NCI-H2227 treated with DMSO at 0.1 percent for 48 hours (cell line): ENCODE results near the gene ZNF728.
A peak's percentile ranks its signal among the peaks of the same experiment; 100 is the strongest.
"Not testable (repeated sequence)": the region's sequence is repeated elsewhere in the genome, so short reads cannot be mapped to it uniquely, and the experiment has no call there.

ENCODE experiments used
- DNase-seq: peaks from one replicate; lab custom pipeline; 2025; lab: John Stamatoyannopoulos, UW

Gene ZNF728

GRCh38 chr19:23002690-23003422 is at the start of gene ZNF728:
ZNF728 (minus strand) TSS chr19:23003176; CDS start chr19:23003030, 146 bp downstream.
- DNase-seq = peak; percentile 26

GRCh38 chr19:23052349-23052748 is 49.4 kb upstream of the ZNF728 start:
- no peak for DNase-seq

- no peak for DNase-seq
Measured at GRCh38 chr19:23049256-23049655, 46.3 kb upstream of the ZNF728 start.

GRCh38 chr19:23046743-23047142 is 43.8 kb upstream of the ZNF728 start:
- DNase-seq = no peak

GRCh38 chr19:23033721-23034120 is 30.7 kb upstream of the ZNF728 start:
- DNase-seq = no peak

GRCh38 chr19:23015660-23016059 is 12.7 kb upstream of the ZNF728 start:
- no peak for DNase-seq

- not testable (repeated sequence) for DNase-seq
Measured at GRCh38 chr19:22994957-22995356, 8.0 kb downstream of the ZNF728 start.

GRCh38 chr19:22976248-22976647 is 26.7 kb downstream of the ZNF728 start:
- no peak for DNase-seq

- not testable (repeated sequence) for DNase-seq
Measured at GRCh38 chr19:22975546-22976136, 27.3 kb downstream of the ZNF728 start.

GRCh38 chr19:22945560-22945959 is 57.4 kb downstream of the ZNF728 start:
- DNase-seq = no peak

GRCh38 chr19:22935151-22935550 is 67.8 kb downstream of the ZNF728 start:
- no peak for DNase-seq

GRCh38 chr19:22927576-22927975 is 75.4 kb downstream of the ZNF728 start:
- DNase-seq = not testable (repeated sequence)

GRCh38 chr19:22925181-22925580 is 77.8 kb downstream of the ZNF728 start:
- not testable (repeated sequence) for DNase-seq
